GM21360 (cell line): ENCODE results near the gene MFSD6L.

Experiments used
- ATAC-seq: cut with Tn5 transposase; IDR thresholded peaks from one replicate; pipeline ENCODE4 v1.9.1; 2021; ENCODE audit warnings: mild to moderate bottlenecking, moderate library complexity; ENCODE audit not compliant: unreplicated experiment

Gene MFSD6L

DNA sequence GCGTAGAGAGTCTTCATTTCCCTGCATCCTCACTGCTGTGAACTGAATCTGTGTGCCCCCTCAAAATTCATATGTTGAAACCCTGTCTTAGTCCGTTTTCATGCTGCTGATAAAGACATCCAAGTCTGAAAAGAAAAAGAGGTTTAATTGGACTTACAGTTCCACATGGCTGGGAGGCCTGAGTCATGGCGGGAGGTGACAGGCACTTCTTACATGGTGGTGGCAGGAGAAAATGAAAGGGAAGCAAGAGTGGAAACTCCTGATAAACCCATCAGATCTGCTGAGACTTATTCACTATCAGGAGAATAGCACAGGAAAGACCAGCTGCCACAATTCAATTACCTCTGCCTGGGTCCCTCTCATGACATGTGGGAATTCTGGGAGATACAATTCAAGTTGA, 51.4 kb downstream of the MFSD6L start:
- ATAC-seq, result no peak
